CD4-positive, alpha-beta T cell (primary cell): ENCODE measurements around the gene EP300. TPM values are rescaled to one million over a fixed set of nuclear protein-coding genes. Genes with fewer than 3 reads are reported as not detected.

ENCODE experiments used
- ATAC-seq: fragments of 200-7000 bp; cut with Tn5 transposase; one replicate; pipeline ENCODE4 v1.10.0; 2022; ENCODE audit warnings: mild to moderate bottlenecking; ENCODE audit not compliant: poor library complexity
- CTCF ChIA-PET: fragments of 350-600 bp; sonication (Branson Sonifier 250); formaldehyde crosslinking; loops from one replicate; lab custom pipeline; 2021; ENCODE audit warnings: antibody characterized with exemption, inconsistent platforms; lab: Charles Lee
- POLR2A ChIA-PET: fragments of 350-600 bp; sonication (Branson Sonifier 250); formaldehyde crosslinking; loops from one replicate; lab custom pipeline; 2021; ENCODE audit warnings: antibody characterized with exemption, inconsistent platforms; lab: Charles Lee
- DNase-seq, 14 experiments: peaks; one replicate each; pipeline ENCODE4 v3.0.0-alpha.2; 2013 to 2020; ENCODE audit warnings: mixed read lengths in 2 of 14
- H3K27ac ChIP-seq, 2 donors: one replicate each; pipeline versions ENCODE4 v1.5.1 to v1.7.0; 2013; ENCODE audit warnings: low read length in 2 of 2, low read depth in 1 of 2, mild to moderate bottlenecking in 1 of 2
- H3K27me3 ChIP-seq, 2 experiments: 1 replicate in 1 of 2; 2 replicates in 1 of 2; pipeline versions ENCODE4 v1.6.1 to v1.7.0; 2013; ENCODE audit warnings: low read length in 2 of 2, control low read depth in 1 of 2, mild to moderate bottlenecking in 1 of 2, moderate library complexity in 1 of 2; ENCODE audit not compliant: insufficient read depth in 2 of 2, control insufficient read depth in 1 of 2
- H3K36me3 ChIP-seq: one replicate; pipeline ENCODE4 v1.6.1; 2013; ENCODE audit warnings: low read length, control low read depth; ENCODE audit not compliant: insufficient read depth
- H3K4me1 ChIP-seq: one replicate; pipeline ENCODE4 v1.6.1; 2013; ENCODE audit warnings: low read length, control low read depth; ENCODE audit not compliant: insufficient read depth
- H3K4me3 ChIP-seq: one replicate; pipeline ENCODE4 v1.5.1; 2013; ENCODE audit warnings: mild to moderate bottlenecking, low read length, moderate library complexity
- H3K9me3 ChIP-seq, 2 experiments: 1 replicate in 1 of 2; 2 replicates in 1 of 2; pipeline versions ENCODE4 v1.6.1 to v1.7.0; 2013; ENCODE audit warnings: low read length in 2 of 2, mild to moderate bottlenecking in 2 of 2, control low read depth in 1 of 2, moderate library complexity in 1 of 2; ENCODE audit not compliant: control insufficient read depth in 1 of 2, insufficient read depth in 1 of 2
- H3K27ac Mint-ChIP-seq: one replicate; pipeline ENCODE4 v1.8.0; 2020; ENCODE audit warnings: mixed read lengths
- H3K27me3 Mint-ChIP-seq: one replicate; pipeline ENCODE4 v1.8.0; 2021; ENCODE audit warnings: mixed read lengths
- H3K36me3 Mint-ChIP-seq: one replicate; pipeline ENCODE4 v1.8.0; 2021; ENCODE audit warnings: low read depth, mixed read lengths
- H3K4me1 Mint-ChIP-seq: one replicate; pipeline ENCODE4 v1.8.0; 2021; ENCODE audit warnings: low read depth, mixed read lengths
- H3K4me3 Mint-ChIP-seq: one replicate; pipeline ENCODE4 v1.8.0; 2020; ENCODE audit warnings: mild to moderate bottlenecking, mixed read lengths
- H3K9me3 Mint-ChIP-seq: one replicate; pipeline ENCODE4 v1.8.0; 2020; ENCODE audit warnings: mixed read lengths
- intact Hi-C, 2 experiments: fragments of 100-400 bp; cut with DNase I in 1 of 2; cut with micrococcal nuclease in 1 of 2; formaldehyde crosslinking; loops; one replicate each; pipeline versions ENCODE4 v1.15.1 to v1.9.0; 2023 to 2025; cut with DNase I, micrococcal nuclease
- total RNA-seq, 174 experiments: library from RNA in 2 of 174; stranded (reverse) in 2 of 174; gene quantifications; one replicate each; pipeline ENCODE4 v1.2.3 and lab custom pipeline; 2021 to 2026
- TF ChIP-seq, protein P1 (sequence below): fragments of 200-600 bp; IDR thresholded peaks from one replicate; pipeline ENCODE4 v1.8.0; 2022; ENCODE audit warnings: antibody characterized with exemption, mild to moderate bottlenecking

Gene EP300
- total RNA-seq, 2 experiments from 2014 or later = 126 to 134 TPM

GRCh38 chr22:41204992-41205900, 112.9 kb downstream of the EP300 start, which contains the start of gene L3MBTL2:
Gene L3MBTL2, plus strand, starts transcription at chr22:41205312. Its CDS starts 51 bp downstream, at chr22:41205363.
- peak within 1 kb of the TSS; percentile 96 for H3K4me3 ChIP-seq

DNA sequence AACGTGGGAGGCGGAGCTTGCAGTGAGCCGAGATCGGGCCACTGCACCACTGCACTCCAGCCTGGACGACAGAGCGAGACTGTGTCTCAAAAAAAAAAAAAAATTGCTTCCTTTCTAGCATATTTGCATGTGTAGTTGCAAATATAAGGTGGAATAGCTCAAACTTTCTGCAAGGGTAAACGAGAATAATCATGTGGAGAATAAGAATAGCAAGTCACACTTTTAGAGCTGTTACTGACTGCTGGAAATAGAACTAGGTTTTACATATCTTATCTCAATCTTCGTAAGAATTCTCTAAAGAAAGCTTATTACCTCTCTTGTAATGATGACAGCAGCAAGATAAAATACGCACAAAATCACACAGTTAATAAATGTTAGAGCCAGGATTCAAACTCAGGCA, 114.3 kb downstream of the EP300 start:
- TF ChIP-seq, protein P1, sequence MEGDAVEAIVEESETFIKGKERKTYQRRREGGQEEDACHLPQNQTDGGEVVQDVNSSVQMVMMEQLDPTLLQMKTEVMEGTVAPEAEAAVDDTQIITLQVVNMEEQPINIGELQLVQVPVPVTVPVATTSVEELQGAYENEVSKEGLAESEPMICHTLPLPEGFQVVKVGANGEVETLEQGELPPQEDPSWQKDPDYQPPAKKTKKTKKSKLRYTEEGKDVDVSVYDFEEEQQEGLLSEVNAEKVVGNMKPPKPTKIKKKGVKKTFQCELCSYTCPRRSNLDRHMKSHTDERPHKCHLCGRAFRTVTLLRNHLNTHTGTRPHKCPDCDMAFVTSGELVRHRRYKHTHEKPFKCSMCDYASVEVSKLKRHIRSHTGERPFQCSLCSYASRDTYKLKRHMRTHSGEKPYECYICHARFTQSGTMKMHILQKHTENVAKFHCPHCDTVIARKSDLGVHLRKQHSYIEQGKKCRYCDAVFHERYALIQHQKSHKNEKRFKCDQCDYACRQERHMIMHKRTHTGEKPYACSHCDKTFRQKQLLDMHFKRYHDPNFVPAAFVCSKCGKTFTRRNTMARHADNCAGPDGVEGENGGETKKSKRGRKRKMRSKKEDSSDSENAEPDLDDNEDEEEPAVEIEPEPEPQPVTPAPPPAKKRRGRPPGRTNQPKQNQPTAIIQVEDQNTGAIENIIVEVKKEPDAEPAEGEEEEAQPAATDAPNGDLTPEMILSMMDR = no peak
- H3K9me3 Mint-ChIP-seq = no peaks in the 10 kb centered on the region
- H3K27me3 ChIP-seq = peaks cover 0 to 6% of the 10 kb centered on the region in 2 experiments
- ATAC-seq = no peak
- intact Hi-C loops = loop anchor here (5.0 kb wide), 3 partner anchors 81 to 176 kb away; partner anchors contain the start of genes RANGAP1 (in 1 of the 2), TEF (in 1 of the 2) and ZC3H7B (in 1 of the 2)
- H3K27ac Mint-ChIP-seq = no peak overlapping the region
- no peak overlapping the region for H3K4me3 ChIP-seq
- POLR2A ChIA-PET = interaction anchor here (1.1 kb wide), 1 partner anchor 242 kb away, joined by 5 read pairs; no protein-coding TSS in a partner anchor
- CTCF ChIA-PET = interaction anchor here (2.2 kb wide), 1 partner anchor 31 kb away, joined by 10 read pairs; no protein-coding TSS in a partner anchor
- peaks cover 23% of the 10 kb centered on the region for H3K4me1 ChIP-seq
- H3K27me3 Mint-ChIP-seq = no peaks in the 10 kb centered on the region
- H3K4me3 Mint-ChIP-seq = peak overlapping the region; percentile 52
- peaks cover 16% of the 10 kb centered on the region for H3K36me3 ChIP-seq
- no peak for DNase-seq
- H3K27ac ChIP-seq = no peak overlapping the region
- peaks cover 23% of the 10 kb centered on the region for H3K4me1 Mint-ChIP-seq
- no peaks in the 10 kb centered on the region for H3K9me3 ChIP-seq
- peaks cover 32% of the 10 kb centered on the region for H3K36me3 Mint-ChIP-seq

More at GRCh38 chr22:41204992-41205900, 112.9 kb downstream of the EP300 start, which contains the start of gene L3MBTL2:
- intact Hi-C loops = loop anchor here (1.0 to 5.0 kb wide), 6 partner anchors 8 to 252 kb away; partner anchors contain the start of genes RANGAP1 (in 1 of the 2), TEF (in 1 of the 2) and ZC3H7B (in 1 of the 2)
- peaks cover 8% of the 10 kb centered on the region for H3K36me3 ChIP-seq
- H3K27me3 ChIP-seq = peaks cover 0 to 6% of the 10 kb centered on the region in 2 experiments
- peaks cover 23% of the 10 kb centered on the region for H3K4me1 ChIP-seq
- H3K36me3 Mint-ChIP-seq = peaks cover 22% of the 10 kb centered on the region
- H3K4me1 Mint-ChIP-seq = peaks cover 23% of the 10 kb centered on the region
- no peaks in the 10 kb centered on the region for H3K9me3 Mint-ChIP-seq
- no peaks in the 10 kb centered on the region for H3K27me3 Mint-ChIP-seq
- H3K27ac ChIP-seq = peak within 1 kb of the TSS; percentile 59 to 82
- DNase-seq = peak; percentile 95 to 99 (median 98)
- H3K27ac Mint-ChIP-seq = peak within 1 kb of the TSS; percentile 87
- H3K4me3 Mint-ChIP-seq = peak within 1 kb of the TSS; percentile 97
- CTCF ChIA-PET = interaction anchor here (0.9 kb wide), 1 partner anchor 32 kb away, joined by 4 read pairs; no protein-coding TSS in a partner anchor
- TF ChIP-seq, protein P1 = no peak
- POLR2A ChIA-PET = interaction anchor here (0.7 to 1.5 kb wide), 2 partner anchors 32 to 81 kb away, joined by 3 to 4 read pairs; partner anchors contain the start of gene RANGAP1
- H3K9me3 ChIP-seq = no peaks in the 10 kb centered on the region
- ATAC-seq = peak; percentile 100

- no peaks in the 10 kb centered on the region for H3K27me3 Mint-ChIP-seq
- peaks cover 52% of the 10 kb centered on the region for H3K36me3 ChIP-seq
- no peak for DNase-seq
- TF ChIP-seq, protein P1 = no peak
- no peak overlapping the region for H3K4me3 ChIP-seq
- no peaks in the 10 kb centered on the region for H3K27me3 ChIP-seq
- intact Hi-C loops = no loop called here
- POLR2A ChIA-PET = interaction anchor here (3.3 kb wide), 1 partner anchor 22 kb away, joined by 14 read pairs; no protein-coding TSS in a partner anchor
- H3K4me1 ChIP-seq = peaks cover 22% of the 10 kb centered on the region
- CTCF ChIA-PET = interaction anchor here (0.6 kb wide), 1 partner anchor 13 kb away, joined by 3 read pairs; no protein-coding TSS in a partner anchor
- H3K36me3 Mint-ChIP-seq = peaks cover 62% of the 10 kb centered on the region
- H3K9me3 Mint-ChIP-seq = no peaks in the 10 kb centered on the region
- H3K27ac Mint-ChIP-seq = no peak overlapping the region
- H3K27ac ChIP-seq = no peak overlapping the region
- no peaks in the 10 kb centered on the region for H3K9me3 ChIP-seq
- ATAC-seq = no peak
- no peak overlapping the region for H3K4me3 Mint-ChIP-seq
- H3K4me1 Mint-ChIP-seq = peaks cover 10% of the 10 kb centered on the region
Observed at GRCh38 chr22:41215409-41215808, 123.0 kb downstream of the EP300 start.
